SW 1271 (cell line): ENCODE results near the gene RNASE11.
"Not testable (repeated sequence)": the region's sequence is repeated elsewhere in the genome, so short reads cannot be mapped to it uniquely, and the experiment has no call there.

ENCODE experiments used
- DNase-seq, 2 experiments: peaks; one replicate each; lab custom pipeline; 2025; lab: John Stamatoyannopoulos, UW

The RNASE11 gene

GRCh38 chr14:20614038-20614840, 26.4 kb upstream of the RNASE11 start:
- DNase-seq: peak; percentile 72 to 93

- DNase-seq: peak; percentile 99
These were observed 25.6 kb upstream of the RNASE11 start for GRCh38 chr14:20613094-20614037.

GRCh38 chr14:20612403-20612802, 24.6 kb upstream of the RNASE11 start:
- DNase-seq: no peak

- DNase-seq: no peak
These were observed 23.5 kb upstream of the RNASE11 start for GRCh38 chr14:20611277-20611676.

- DNase-seq: peak; percentile 63 to 88
These were observed 22.4 kb upstream of the RNASE11 start for GRCh38 chr14:20610002-20610765.

- peak; percentile 75 to 91 for DNase-seq
These were observed 21.6 kb upstream of the RNASE11 start for GRCh38 chr14:20609215-20610001.

GRCh38 chr14:20608383-20609110, 20.7 kb upstream of the RNASE11 start:
- DNase-seq: no peak

GRCh38 chr14:20607617-20608016, 19.8 kb upstream of the RNASE11 start:
- no peak for DNase-seq

GRCh38 chr14:20606902-20607242, 19.1 kb upstream of the RNASE11 start:
- no peak for DNase-seq

- peak in 1 of 2 experiments; percentile 58 for DNase-seq
These were observed 18.5 kb upstream of the RNASE11 start for GRCh38 chr14:20606190-20606901.

GRCh38 chr14:20603813-20604690, 16.3 kb upstream of the RNASE11 start:
- DNase-seq: no peak

- DNase-seq: no peak
These were observed 14.8 kb upstream of the RNASE11 start for GRCh38 chr14:20602583-20602982.

GRCh38 chr14:20601522-20601921, 13.7 kb upstream of the RNASE11 start:
- no peak for DNase-seq

GRCh38 chr14:20597108-20597507, 9.3 kb upstream of the RNASE11 start:
- DNase-seq: no peak

- DNase-seq: not testable (repeated sequence)
These were observed 7.9 kb upstream of the RNASE11 start for GRCh38 chr14:20595726-20596125.

GRCh38 chr14:20592574-20592973, 4.8 kb upstream of the RNASE11 start:
- no peak for DNase-seq

GRCh38 chr14:20591235-20591634, 3.4 kb upstream of the RNASE11 start, which contains the start of gene RNASE12:
Gene RNASE12, minus strand, starts transcription at chr14:20591376. Its CDS starts 653 bp downstream, at chr14:20590723.
- DNase-seq: no peak

GRCh38 chr14:20583908-20584307, 3.9 kb downstream of the RNASE11 start:
- DNase-seq: no peak

GRCh38 chr14:20583142-20583541, 4.7 kb downstream of the RNASE11 start:
- no peak for DNase-seq
